WTC11 (cell line): ENCODE results near the gene COPE. TPM values are rescaled to one million over a fixed set of nuclear protein-coding genes. Genes with fewer than 3 reads are reported as not detected.

Source experiments
- ATAC-seq: fragments of 200-7000 bp; cut with Tn5 transposase; 2 replicates; pipeline ENCODE4 v1.10.0; 2021; ENCODE audit warnings: mild to moderate bottlenecking, moderate library complexity
- CTCF ChIA-PET: fragments of 300-600 bp; sonication (Branson Sonifier 250); formaldehyde crosslinking; loops from one replicate; lab custom pipeline; 2021; ENCODE audit warnings: antibody characterized with exemption; lab: Charles Lee
- POLR2A ChIA-PET: fragments of 350-600 bp; sonication (Branson Sonifier 250); formaldehyde crosslinking; loops from one replicate; lab custom pipeline; 2021; ENCODE audit warnings: antibody characterized with exemption; lab: Charles Lee
- DNase-seq: peaks from one replicate; pipeline ENCODE4 v3.0.0; 2021; ENCODE audit warnings: low spot score
- H3K27ac Mint-ChIP-seq: 2 replicates; pipeline ENCODE4 v1.8.0; 2021; ENCODE audit warnings: mixed read lengths
- H3K27me3 Mint-ChIP-seq: 2 replicates; pipeline ENCODE4 v1.8.0; 2021; ENCODE audit warnings: low read depth, mild to moderate bottlenecking, moderate library complexity, mixed read lengths
- H3K36me3 Mint-ChIP-seq: 2 replicates; pipeline ENCODE4 v1.8.0; 2021; ENCODE audit warnings: mixed read lengths
- H3K4me1 Mint-ChIP-seq: 2 replicates; pipeline ENCODE4 v1.8.0; 2022; ENCODE audit warnings: mixed read lengths
- H3K4me3 Mint-ChIP-seq: 2 replicates; pipeline ENCODE4 v1.8.0; 2021; ENCODE audit warnings: mild to moderate bottlenecking, moderate library complexity, mixed read lengths
- H3K9me3 Mint-ChIP-seq: 2 replicates; pipeline ENCODE4 v1.8.0; 2021; ENCODE audit warnings: mixed read lengths
- ATF6 ChIP-seq: sonication (generic); formaldehyde crosslinking; IDR thresholded peaks from 2 replicates; pipeline ENCODE4 v1.8.1; 2023; ENCODE audit warnings: mild to moderate bottlenecking, missing genetic modification reagents
- E2F4 ChIP-seq: sonication (generic); formaldehyde crosslinking; IDR thresholded peaks from 2 replicates; pipeline ENCODE4 v1.8.1; 2022; ENCODE audit warnings: low read depth, mild to moderate bottlenecking, moderate library complexity, missing genetic modification reagents, borderline replicate concordance
- ETV6 ChIP-seq: sonication (generic); formaldehyde crosslinking; IDR thresholded peaks from 2 replicates; pipeline ENCODE4 v1.8.1; 2022; ENCODE audit warnings: mild to moderate bottlenecking, missing genetic modification reagents
- FOXJ3 ChIP-seq: sonication (generic); formaldehyde crosslinking; IDR thresholded peaks from 2 replicates; pipeline ENCODE4 v1.9.0; 2021; ENCODE audit warnings: missing genetic modification reagents, mild to moderate bottlenecking, borderline replicate concordance
- FOXK1 ChIP-seq: sonication (generic); formaldehyde crosslinking; IDR thresholded peaks from 2 replicates; pipeline ENCODE4 v1.8.0; 2022; ENCODE audit warnings: mild to moderate bottlenecking, moderate library complexity, missing genetic modification reagents
- HMGXB4 ChIP-seq: sonication (generic); formaldehyde crosslinking; IDR thresholded peaks from 2 replicates; pipeline ENCODE4 v1.8.1; 2023; ENCODE audit warnings: mild to moderate bottlenecking, moderate library complexity, missing genetic modification reagents
- JAZF1 ChIP-seq: fragments of 250-450 bp; sonication (Bioruptor Pico); IDR thresholded peaks from 2 replicates; pipeline ENCODE4 v1.9.0; 2021; ENCODE audit warnings: moderate library complexity, mild to moderate bottlenecking, inconsistent platforms
- MYBL2 ChIP-seq: sonication (generic); formaldehyde crosslinking; IDR thresholded peaks from 2 replicates; pipeline ENCODE4 v1.8.1; 2023; ENCODE audit warnings: mild to moderate bottlenecking, moderate library complexity, missing genetic modification reagents
- NFE2L1 ChIP-seq: sonication (generic); formaldehyde crosslinking; IDR thresholded peaks from 2 replicates; pipeline ENCODE4 v1.8.1; 2023; ENCODE audit warnings: missing genetic modification reagents
- NFYB ChIP-seq: sonication (generic); formaldehyde crosslinking; conservative IDR thresholded peaks from 2 replicates; pipeline ENCODE4 v1.8.0; 2022; ENCODE audit warnings: low read depth, missing genetic modification reagents
- OVOL2 ChIP-seq: fragments of 250-450 bp; sonication (Bioruptor Pico); IDR thresholded peaks from 2 replicates; pipeline ENCODE4 v1.9.0; 2021; ENCODE audit warnings: mild to moderate bottlenecking, borderline replicate concordance
- PRDM15 ChIP-seq: sonication (generic); formaldehyde crosslinking; IDR thresholded peaks from 2 replicates; pipeline ENCODE4 v1.8.0; 2022; ENCODE audit warnings: missing genetic modification reagents
- PRRX2 ChIP-seq: fragments of 250-450 bp; sonication (Bioruptor Pico); IDR thresholded peaks from 2 replicates; pipeline ENCODE4 v1.8.0; 2021; ENCODE audit warnings: mild to moderate bottlenecking
- STAT6 ChIP-seq: sonication (generic); formaldehyde crosslinking; conservative IDR thresholded peaks from 2 replicates; pipeline ENCODE4 v1.8.1; 2023; ENCODE audit warnings: mild to moderate bottlenecking, low read depth, missing genetic modification reagents, moderate library complexity
- USF1 ChIP-seq: sonication (generic); formaldehyde crosslinking; IDR thresholded peaks from 2 replicates; pipeline ENCODE4 v1.8.0; 2022; ENCODE audit warnings: mild to moderate bottlenecking, missing genetic modification reagents
- USF2 ChIP-seq: sonication (generic); formaldehyde crosslinking; IDR thresholded peaks from 2 replicates; pipeline ENCODE4 v1.8.1; 2023; ENCODE audit warnings: mild to moderate bottlenecking, missing genetic modification reagents, moderate library complexity
- ZNF121 ChIP-seq: sonication (generic); formaldehyde crosslinking; IDR thresholded peaks from 2 replicates; pipeline ENCODE4 v1.8.0; 2023; ENCODE audit warnings: missing genetic modification reagents
- ZNF416 ChIP-seq: fragments of 250-450 bp; sonication (Bioruptor Pico); IDR thresholded peaks from 2 replicates; pipeline ENCODE4 v1.9.0; 2021; ENCODE audit warnings: mild to moderate bottlenecking, inconsistent platforms
- total RNA-seq: library from RNA; stranded (reverse); gene quantifications from 3 replicates; pipeline ENCODE4 v1.2.3, GENCODE V29; 2021

Gene COPE
- total RNA-seq, 1 experiment from 2014 or later = 228 TPM

GRCh38 chr19:18900700-18901481 is 18.3 kb downstream of the COPE start (continued):
- TF ChIP-seq PRDM15 (CRISPR knock-in tag) (no peak), ZNF121 (CRISPR knock-in tag) (no peak), JAZF1 (no peak), OVOL2 (no peak), ETV6 (CRISPR knock-in tag) (no peak), PRRX2 (no peak), STAT6 (no peak)
- TF ChIP-seq, all 79 proteins: peak for 0

GRCh38 chr19:18899624-18900560 is 19.3 kb downstream of the COPE start:
- Mint-ChIP-seq H3K36me3 (peaks cover 5% of the 10 kb centered on the region; the same call in 1 of the 2 replicates), H3K9me3 (no peaks in the 10 kb centered on the region), H3K27me3 (peaks cover 16% of the 10 kb centered on the region)
- no peak for TF ChIP-seq HMGXB4 (CRISPR knock-in tag)
- no peak for TF ChIP-seq USF1 (CRISPR knock-in tag)
- TF ChIP-seq E2F4 (CRISPR knock-in tag) = no peak
- TF ChIP-seq FOXJ3 (CRISPR knock-in tag) = no peak
- no peak for TF ChIP-seq ETV6 (CRISPR knock-in tag)
- no peak for TF ChIP-seq MYBL2 (CRISPR knock-in tag)
- no peak for TF ChIP-seq PRRX2
- TF ChIP-seq USF2 (CRISPR knock-in tag) = no peak
- TF ChIP-seq NFE2L1 = no peak
- no peak for TF ChIP-seq NFYB (CRISPR knock-in tag)
- no peak for TF ChIP-seq FOXK1 (CRISPR knock-in tag)
- TF ChIP-seq ATF6 (CRISPR knock-in tag) = no peak
- TF ChIP-seq ZNF416 (CRISPR knock-in tag) = no peak
- TF ChIP-seq, all 79 proteins: peak for 0
- no peak for ATAC-seq
- CTCF ChIA-PET = interaction anchor here (0.5 to 1.3 kb wide), 3 partner anchors 34 to 337 kb away, joined by 3 to 4 read pairs (median 3); no protein-coding TSS in a partner anchor
- no peaks in the 10 kb centered on the region for H3K4me1 Mint-ChIP-seq
- H3K27ac Mint-ChIP-seq = no peak overlapping the region
- no peak for DNase-seq
- H3K4me3 Mint-ChIP-seq = no peak overlapping the region
- POLR2A ChIA-PET = no interaction called here
